GM19351 (cell line): ENCODE data around the gene KRTAP10-11.
"Not testable (repeated sequence)": the region's sequence is repeated elsewhere in the genome, so short reads cannot be mapped to it uniquely, and the experiment has no call there.

ENCODE experiments used
- ATAC-seq: cut with Tn5 transposase; IDR thresholded peaks from one replicate; pipeline ENCODE4 v1.9.1; 2021; ENCODE audit warnings: mild to moderate bottlenecking, moderate library complexity; ENCODE audit not compliant: unreplicated experiment

Gene KRTAP10-11

DNA sequence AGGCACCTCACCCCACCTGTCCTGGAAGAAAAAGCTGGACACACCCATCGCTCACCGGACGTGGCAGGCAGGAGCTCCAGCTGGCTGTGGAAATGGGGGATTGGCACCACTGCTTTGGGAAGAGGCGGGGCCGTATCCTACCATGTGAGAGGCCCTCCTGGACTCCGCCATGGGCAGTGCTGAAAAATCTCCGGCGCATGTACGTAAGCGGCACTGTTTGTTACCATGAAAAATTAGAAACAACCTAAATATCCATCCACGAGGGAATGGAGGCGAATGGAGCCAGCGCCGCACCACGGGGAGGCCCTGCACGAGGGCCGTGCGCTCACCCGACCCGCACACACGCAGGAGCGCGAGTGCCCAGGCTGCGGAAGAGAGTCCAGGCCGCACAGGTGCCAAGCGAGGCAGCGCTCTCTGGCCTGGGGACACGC, 31.2 kb upstream of the KRTAP10-11 start:
- ATAC-seq, result no peak

DNA sequence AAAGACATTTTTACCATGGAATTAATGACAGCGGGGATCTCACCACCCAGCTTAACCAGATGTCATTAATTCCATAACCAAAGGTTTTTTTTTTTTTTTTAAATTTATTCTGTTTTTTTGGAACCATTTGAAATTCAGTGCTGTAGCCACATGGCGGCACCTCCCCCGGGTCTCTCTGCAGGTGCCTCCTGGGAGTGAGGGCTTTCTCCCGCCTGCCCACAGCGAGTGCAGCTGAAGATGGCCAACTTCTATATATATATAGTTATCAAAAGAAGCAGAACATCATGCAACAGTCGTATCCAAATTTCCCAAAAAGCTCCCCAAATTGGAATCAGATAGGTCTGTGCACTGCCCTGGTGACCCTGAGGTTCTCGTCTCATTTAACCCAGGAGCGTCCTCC, 30.7 kb upstream of the KRTAP10-11 start:
- ATAC-seq, result no peak

DNA sequence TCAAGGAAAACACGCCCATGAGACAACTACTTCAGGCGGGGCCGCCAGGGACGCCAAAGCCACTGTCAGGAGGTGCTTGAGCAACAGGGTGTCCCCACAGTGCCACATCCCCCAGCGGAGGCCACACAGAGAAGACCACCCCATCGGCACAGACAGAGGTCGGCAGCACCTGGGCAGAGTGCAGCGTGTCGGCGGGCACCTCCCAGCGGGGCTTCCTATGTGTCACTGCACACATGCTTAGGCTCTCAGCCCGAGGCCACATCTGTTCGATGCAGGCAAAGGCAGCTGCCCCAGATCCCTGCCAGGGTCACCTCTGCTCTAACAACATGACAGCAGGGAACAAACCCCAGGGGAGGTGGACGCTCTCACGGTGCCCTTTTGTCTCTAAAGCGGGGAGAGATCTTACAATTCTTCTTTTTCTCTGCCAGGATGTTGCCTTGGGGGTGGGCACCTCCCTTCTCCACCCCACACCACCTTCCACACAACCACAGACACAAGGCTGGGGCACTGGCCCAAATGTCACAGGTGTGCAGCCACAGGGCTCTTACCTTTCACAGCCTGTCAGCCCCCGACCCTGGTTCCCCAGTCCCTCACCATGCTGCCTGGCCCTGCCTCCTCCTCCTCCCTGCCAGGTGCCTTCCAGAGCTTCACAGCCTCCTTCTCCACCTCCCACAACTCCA, 30.2 kb upstream of the KRTAP10-11 start:
- no peak for ATAC-seq

DNA sequence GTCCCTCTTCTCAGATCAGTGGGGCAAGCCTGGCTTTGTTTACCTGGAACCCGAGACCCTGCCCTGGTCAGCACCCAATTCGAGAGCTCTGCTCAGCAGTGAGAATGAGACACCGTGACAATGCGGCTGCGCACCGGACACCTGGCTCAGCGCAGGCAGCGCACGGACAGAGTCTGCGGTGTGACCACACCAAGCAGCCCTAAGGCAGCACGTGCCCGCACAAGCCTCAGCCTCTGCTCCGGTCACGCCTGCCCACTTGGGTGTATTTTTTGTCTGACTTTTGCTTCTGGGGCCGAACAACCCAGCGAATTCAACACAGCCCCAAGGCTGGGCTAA, 29.7 kb upstream of the KRTAP10-11 start:
- ATAC-seq, result no peak

DNA sequence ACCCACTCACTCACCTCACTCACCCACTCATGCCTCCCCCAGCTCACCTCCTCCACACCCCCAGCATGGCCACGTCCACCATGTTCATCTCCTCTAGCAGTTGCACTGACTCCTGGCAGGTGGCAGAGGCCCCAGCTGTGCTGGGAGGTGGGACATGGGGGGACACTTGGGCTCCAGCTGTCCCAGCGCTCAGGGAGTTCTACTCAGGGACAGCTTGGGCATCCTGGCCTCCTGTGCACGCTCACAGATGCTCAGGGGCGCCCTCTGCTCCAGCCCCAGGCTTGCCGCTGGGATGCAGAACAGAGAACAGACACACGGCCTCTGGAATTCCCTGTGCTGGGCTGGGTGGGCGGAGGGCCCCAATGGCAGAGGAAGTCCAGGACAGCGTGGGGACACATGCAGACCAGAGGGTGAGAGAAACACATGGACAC, 29.1 kb upstream of the KRTAP10-11 start:
- no peak for ATAC-seq

DNA sequence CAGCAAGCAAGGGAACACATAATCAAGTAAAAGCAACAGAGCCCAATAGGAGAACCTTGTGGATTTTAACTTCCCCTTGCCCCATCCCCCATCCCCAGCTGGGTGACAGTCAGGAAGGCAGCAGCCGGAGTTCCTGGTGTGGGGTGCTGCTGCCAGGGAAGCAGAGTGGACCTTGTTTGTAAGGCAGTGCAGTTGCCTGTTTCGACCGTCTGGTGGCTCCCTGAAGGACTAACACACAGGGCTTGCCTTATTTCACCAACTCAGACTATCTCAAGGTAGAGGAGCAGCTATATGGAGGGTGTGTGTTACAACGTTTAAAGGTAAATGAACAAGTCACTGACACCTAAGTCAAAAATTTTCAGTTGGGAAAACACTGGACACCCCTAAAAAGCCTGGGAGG, 27.7 kb upstream of the KRTAP10-11 start:
- ATAC-seq, result no peak

DNA sequence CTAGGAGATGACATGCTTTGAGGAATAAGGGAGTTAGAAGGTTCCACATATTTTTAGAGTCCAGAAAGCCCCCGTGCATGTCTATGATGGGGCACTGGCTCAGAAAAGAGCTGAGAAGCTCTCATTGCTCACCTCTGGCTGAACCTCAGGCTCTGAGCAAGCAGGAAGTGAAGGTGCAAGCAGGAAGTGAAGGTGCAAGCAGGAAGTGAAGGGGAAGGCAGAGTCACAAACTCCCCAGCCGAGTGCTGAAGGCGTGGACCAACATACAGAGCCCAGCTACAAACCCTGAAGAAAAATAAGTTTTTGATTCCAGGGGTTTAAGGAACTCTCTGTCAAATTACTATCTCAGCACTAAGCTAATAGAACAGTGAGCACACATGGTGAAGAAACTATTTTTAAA, 27.3 kb upstream of the KRTAP10-11 start:
- no peak for ATAC-seq

DNA sequence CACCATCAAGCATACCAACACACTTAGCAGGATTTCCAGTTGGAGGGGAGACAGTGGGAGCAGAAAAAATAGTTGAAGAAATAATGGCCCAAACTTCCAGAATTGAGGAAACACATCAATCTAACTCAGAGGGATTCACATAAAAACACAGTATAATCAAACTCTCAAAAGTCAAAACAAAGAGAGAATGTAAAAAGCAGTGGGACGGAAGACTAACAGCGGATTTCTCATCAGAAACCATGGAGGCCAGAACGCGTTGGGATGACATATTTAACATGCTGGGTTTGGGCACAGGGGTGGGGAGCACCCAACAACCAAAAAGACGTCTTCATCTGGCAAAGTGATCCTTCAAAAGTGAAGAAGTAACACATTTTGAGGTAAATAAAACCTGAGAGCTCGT, 26.3 kb upstream of the KRTAP10-11 start:
- ATAC-seq, result no peak

DNA sequence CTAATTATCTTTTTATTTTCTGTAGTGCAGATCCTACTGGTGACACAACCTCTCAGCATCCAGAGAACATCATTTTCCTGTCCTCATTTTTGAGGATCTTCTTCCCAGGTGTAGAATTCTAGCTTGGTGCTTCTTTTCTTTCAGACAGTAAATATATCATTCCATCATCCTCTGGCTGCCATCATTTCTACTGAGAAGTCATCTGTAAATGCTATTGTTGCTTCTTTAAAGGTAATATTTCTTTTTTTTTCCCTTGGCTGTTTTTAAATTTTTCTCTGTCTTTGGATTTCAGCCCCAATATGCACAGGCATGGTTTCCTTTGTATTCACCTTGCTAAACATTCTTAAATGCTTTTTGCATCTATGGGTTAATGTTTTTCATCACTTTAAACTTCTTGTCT, 22.6 kb upstream of the KRTAP10-11 start:
- no peak for ATAC-seq

DNA sequence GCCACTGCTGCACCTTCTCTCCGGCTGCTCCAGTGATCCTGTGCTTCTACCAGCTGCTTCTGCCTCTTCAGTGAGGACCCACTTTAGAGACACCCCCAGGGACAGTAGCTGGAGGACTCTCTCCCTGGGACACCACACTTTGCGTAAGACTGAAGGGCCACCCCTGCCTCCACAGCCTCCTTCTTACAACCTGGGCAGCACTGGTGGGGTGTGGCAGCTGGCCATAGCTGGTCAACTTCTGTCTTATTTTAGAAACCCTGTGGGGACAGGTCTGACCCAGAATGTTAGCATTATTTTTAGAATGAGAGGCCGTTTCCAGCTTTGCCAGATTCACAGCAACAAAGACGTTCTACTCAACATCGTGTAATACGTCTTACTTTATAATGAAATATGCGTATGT, 20.5 kb upstream of the KRTAP10-11 start:
- no peak for ATAC-seq

DNA sequence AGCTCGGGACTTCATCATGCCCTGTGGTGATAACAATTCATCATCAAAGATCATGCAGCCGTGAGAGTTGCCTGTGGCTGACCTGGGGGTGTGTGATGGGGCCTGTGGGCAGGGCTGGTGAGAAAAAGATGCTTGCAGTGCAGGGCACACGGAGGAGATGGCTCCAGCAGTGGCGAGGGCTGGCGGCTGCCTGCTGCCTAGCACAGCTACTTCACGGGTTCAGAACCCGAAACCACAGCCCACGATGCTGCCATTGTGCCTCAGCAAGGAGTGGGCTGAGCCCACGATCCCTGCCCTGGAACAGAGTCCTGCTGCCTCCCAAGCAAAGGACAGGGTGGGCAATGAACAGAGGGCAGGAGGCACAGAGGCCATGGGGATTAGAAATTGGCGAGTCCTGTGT, 20.0 kb upstream of the KRTAP10-11 start:
- ATAC-seq, result no peak

DNA sequence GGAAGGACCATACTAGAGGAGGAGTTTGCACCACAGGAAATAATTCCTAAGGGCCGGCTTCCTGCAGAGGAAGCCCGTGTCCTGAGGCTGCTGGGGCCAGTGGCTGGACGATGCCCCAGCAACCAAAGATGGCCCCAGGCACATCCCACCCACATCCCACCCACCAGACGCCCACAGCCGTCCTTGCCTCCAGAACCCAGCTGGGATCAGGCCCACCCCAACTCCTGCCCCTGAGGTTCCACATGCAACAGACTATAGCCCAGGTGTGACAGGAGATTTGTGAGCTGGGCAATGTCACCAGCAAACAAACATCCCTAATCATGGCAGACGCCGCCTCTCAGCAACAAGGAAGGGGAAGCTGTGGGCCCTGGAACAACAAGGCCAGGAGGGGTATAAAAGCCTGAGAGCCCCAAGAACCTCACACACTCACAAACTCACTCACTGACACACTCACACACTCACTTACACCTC, 19.5 kb upstream of the KRTAP10-11 start, which contains the start of gene KRTAP10-9:
Gene KRTAP10-9, plus strand, starts transcription at position 421 of the 471 bp plus-strand sequence. CDS start 79 bp downstream, outside the sequence.
- ATAC-seq, result no peak

DNA sequence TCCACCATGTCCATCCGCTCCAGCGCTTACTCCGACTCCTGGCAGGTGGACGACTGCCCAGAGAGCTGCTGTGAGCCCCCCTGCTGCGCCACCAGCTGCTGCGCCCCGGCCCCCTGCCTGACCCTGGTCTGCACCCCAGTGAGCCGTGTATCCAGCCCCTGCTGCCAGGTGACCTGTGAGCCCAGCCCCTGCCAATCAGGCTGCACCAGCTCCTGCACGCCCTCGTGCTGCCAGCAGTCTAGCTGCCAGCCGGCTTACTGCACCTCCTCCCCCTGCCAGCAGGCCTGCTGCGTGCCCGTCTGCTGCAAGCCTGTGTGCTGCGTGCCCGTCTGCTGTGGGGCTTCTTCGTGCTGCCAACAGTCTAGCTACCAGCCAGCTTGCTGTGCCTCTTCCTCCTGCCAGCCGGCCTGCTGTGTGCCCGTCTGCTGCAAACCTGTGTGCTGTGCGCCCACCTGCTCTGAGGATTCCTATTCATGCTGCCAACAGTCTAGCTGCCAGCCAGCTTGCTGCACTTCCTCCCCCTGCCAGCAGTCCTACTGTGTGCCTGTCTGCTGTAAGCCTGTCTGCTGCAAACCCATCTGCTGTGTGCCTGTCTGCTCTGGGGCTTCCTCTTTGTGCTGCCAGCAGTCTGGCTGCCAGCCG, 18.9 kb upstream of the KRTAP10-11 start:
- not testable (repeated sequence) for ATAC-seq

DNA sequence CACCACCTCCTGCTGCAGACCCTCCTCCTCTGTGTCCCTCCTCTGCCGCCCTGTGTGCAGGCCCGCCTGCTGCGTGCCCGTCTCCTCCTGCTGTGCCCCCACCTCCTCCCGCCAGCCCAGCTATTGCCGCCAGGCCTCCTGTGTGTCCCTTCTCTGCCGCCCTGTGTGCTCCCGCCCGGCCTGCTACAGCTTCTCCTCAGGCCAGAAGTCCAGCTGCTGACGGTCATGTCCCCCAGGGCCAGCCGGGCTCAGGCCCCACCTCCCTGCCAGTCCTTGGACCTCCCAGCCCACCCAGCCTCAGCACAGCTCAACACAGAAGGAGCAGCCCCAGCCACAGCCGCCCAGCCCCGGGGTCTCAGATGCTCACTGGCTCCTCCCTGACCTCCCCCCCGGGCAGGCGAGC, 18.4 kb upstream of the KRTAP10-11 start:
- ATAC-seq, result not testable (repeated sequence)

DNA sequence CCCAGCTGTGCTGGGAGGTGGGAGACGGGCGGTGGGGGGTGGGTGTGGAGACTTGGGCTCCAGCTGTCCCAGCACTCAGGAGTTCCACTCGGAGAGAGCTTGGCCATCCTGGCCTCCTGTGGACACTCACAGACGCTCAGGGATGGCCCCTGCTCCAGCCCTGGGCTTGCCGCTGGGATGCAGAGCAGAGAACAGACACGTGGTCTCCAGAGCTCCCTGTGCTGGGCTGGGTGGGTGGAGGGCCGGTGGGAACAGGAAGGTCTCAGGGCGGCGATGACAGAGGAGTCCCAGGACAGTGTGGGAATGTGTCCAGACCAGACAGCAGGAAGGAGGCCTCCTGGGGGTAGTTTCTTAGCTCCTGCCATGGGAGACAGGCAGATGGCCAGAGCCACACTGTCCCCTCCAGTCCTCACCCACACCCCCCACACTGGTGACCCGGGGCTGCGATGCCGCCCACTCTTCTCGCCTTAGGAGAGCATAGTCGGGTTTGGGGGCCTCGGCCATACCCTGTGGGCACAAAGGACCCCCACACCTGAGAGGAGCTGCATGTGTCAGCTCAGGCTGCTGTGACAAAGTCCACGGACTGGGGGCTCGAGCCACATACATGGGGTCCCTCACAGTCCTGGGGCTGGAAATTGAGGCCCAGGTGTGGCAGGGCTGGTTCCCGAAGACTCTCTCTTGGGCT, 17.4 kb upstream of the KRTAP10-11 start:
- no peak for ATAC-seq

DNA sequence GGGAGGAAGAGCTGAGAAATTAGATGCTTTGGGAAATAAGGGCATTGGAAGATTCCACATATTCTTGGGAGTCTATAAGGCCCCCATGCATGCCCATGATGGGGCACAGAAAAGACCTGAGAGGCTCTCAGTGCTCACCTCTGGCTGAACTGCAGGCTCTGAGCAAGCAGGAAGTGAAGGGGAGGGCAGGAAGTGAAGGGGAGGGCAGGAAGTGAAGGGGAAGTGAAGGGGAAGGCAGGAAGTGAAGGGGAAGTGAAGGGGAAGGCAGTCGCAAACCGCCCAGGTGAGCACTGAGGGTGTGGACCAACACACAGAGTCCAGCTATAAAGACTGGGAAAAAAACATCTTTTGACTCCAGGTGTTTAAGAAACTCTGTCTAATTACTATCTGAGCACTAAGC, 15.8 kb upstream of the KRTAP10-11 start:
- no peak for ATAC-seq

DNA sequence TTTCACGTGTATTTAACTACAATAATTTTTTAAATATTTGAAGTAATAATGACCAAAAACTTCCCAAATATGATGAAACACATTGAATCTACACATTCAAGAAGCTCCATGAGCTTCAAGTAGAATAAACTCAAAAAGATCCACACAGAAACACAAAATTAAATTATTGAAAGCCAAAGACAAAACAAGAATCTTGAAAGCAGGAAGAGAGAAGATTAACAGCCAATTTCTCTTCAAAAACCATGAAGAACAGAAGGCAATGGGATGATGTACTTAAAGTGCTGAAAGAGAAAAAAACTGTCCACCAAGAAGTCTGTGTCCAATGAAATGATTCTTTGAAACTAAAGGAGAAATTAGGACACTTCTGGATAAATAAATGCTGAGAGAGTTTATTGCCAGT, 14.1 kb upstream of the KRTAP10-11 start:
- no peak for ATAC-seq

DNA sequence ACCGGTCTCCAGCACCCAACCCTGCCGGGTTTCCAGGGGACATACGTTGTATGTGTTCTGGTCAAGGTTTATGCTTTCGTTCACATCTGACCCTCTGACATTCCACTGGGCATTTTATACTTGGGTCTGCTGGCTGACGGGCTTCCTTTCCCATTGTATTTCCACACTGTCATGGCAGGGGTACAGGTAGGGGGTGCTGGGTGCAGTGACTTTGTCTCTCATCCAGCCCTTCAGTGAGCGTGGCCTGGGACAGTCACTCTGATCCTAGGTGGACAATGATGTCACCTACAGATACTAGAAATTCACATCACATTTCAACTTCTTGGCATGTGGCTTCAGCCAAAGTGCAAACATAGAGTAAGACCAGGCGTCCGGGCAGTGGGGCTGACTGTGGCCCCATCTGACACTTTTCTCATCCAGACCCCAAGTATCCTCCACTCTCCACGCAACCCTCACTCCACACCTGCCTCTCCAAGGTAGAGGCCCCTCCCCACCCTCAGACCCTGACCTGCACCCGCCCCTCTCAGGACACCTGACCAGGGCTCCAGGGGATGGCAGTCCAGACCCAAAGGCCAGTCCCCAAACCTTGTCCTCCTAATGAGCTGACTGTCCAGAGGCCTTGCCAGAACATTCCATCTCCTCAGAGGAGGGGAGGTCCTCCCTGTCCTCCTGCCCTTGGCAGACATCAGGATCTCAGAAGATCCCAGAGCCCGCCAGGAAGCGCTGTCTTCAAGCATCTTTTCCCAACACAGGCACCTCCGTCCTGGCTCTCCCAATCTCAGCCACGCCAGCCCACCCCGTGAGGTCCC, 9.8 kb upstream of the KRTAP10-11 start:
- ATAC-seq, result no peak

DNA sequence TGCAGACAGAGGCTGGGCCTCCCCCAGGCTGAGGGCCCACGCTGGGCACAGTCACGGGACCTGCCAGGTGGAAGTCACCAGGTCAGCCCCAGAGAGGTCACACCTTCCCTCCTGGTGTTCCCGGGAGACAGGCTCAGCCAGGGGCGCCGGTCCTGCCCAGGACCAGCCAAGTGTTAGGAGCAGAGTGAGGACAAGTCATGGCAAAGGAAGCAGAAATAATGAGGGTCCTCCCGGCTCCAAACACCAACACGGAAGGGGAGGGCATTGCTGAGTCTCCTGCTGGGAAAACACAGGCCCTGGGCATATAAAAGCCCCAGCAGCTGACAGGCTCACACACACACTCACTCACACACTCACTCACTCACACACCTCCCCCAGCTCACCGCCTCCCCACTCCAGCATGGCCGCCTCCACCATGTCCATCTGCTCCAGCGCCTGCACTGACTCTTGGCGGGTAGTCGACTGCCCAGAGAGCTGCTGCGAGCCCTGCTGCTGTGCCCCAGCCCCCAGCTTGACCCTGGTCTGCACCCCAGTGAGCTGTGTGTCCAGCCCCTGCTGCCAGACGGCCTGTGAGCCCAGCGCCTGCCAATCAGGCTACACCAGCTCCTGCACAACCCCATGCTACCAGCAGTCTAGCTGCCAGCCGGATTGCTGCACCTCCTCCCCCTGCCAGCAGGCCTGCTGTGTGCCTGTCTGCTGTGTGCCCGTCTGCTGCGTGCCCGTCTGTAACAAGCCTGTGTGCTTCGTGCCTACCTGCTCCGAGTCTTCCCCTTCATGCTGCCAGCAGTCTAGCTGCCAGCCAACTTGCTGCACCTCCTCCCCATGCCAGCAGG, 9.0 kb upstream of the KRTAP10-11 start, which contains the start of gene KRTAP10-10:
Gene KRTAP10-10, plus strand, starts transcription at position 339 of the 833 bp plus-strand sequence. Its CDS starts 62 bp downstream, at position 401.
- ATAC-seq, result no peak

DNA sequence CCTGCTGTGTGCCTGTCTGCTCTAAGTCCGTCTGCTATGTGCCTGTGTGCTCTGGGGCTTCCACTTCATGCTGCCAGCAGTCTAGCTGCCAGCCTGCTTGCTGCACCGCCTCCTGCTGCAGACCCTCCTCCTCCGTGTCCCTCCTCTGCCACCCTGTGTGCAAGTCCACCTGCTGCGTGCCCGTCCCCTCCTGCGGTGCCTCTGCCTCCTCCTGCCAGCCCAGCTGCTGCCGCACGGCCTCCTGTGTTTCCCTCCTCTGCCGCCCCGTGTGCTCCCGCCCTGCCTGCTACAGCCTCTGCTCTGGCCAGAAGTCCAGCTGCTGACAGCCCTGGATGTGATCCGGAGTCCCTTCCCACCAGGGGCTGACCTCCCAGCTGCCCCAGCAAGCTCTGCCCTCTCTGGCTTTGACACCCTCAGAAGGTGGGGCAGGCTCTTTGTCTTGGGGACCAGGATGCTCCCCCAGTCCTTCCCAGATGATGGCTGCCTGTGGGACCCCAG, 8.3 kb upstream of the KRTAP10-11 start:
- ATAC-seq, result not testable (repeated sequence)
